HEK293 (cell line): Measurements from ENCODE around the gene FBXO2.

Experiments
- GLIS2 ChIP-seq: fragments of 450-650 bp; formaldehyde crosslinking; IDR thresholded peaks from 2 replicates; pipeline ENCODE4 v1.5.1; 2016; ENCODE audit warnings: missing biosample characterization, missing genetic modification characterization
- HIC1 ChIP-seq: fragments of 450-650 bp; formaldehyde crosslinking; IDR thresholded peaks from 2 replicates; pipeline ENCODE4 v1.5.1; 2016; ENCODE audit warnings: missing biosample characterization, missing genetic modification characterization
- PRDM1 ChIP-seq: fragments of 450-650 bp; formaldehyde crosslinking; IDR thresholded peaks from 2 replicates; pipeline ENCODE4; 2016; ENCODE audit warnings: missing biosample characterization, missing genetic modification characterization
- SCRT2 ChIP-seq: fragments of 450-650 bp; formaldehyde crosslinking; IDR thresholded peaks from 2 replicates; pipeline ENCODE4 v1.5.1; 2016; ENCODE audit warnings: missing biosample characterization, missing genetic modification characterization
- ZBTB8A ChIP-seq: fragments of 450-650 bp; formaldehyde crosslinking; IDR thresholded peaks from 2 replicates; pipeline ENCODE4 v1.5.1; 2016; ENCODE audit warnings: missing biosample characterization, missing genetic modification characterization
- ZNF10 ChIP-seq: fragments of 450-650 bp; formaldehyde crosslinking; IDR thresholded peaks from 2 replicates; pipeline ENCODE4 v1.5.1; 2017; ENCODE audit warnings: missing biosample characterization, missing genetic modification characterization
- ZNF214 ChIP-seq: fragments of 450-650 bp; formaldehyde crosslinking; IDR thresholded peaks from 2 replicates; pipeline ENCODE4 v1.5.1; 2017; ENCODE audit warnings: missing biosample characterization, mild to moderate bottlenecking, missing genetic modification characterization, borderline replicate concordance
- ZNF221 ChIP-seq: fragments of 450-650 bp; formaldehyde crosslinking; IDR thresholded peaks from 2 replicates; pipeline ENCODE4 v1.5.1; 2017; ENCODE audit warnings: missing biosample characterization, missing genetic modification characterization, borderline replicate concordance
- ZNF248 ChIP-seq: fragments of 450-650 bp; formaldehyde crosslinking; IDR thresholded peaks from 2 replicates; pipeline ENCODE4 v1.5.1; 2017; ENCODE audit warnings: missing biosample characterization, missing genetic modification characterization
- ZNF274 ChIP-seq, 2 experiments: fragments of 200-500 bp in 1 of 2; fragments of 450-650 bp in 1 of 2; sonication (Bioruptor generic) in 1 of 2; formaldehyde crosslinking in 1 of 2; IDR thresholded peaks; 2 replicates each; pipeline versions ENCODE4 v1.5.1 to v1.6.1; 2014 to 2016; ENCODE audit warnings: borderline replicate concordance in 1 of 2, inconsistent platforms in 1 of 2, low read length in 1 of 2, missing biosample characterization in 1 of 2, missing genetic modification characterization in 1 of 2
- ZNF302 ChIP-seq: fragments of 450-650 bp; formaldehyde crosslinking; IDR thresholded peaks from 2 replicates; pipeline ENCODE4 v1.5.1; 2016; ENCODE audit warnings: missing biosample characterization, missing genetic modification characterization, low read depth
- ZNF341 ChIP-seq: fragments of 450-650 bp; formaldehyde crosslinking; IDR thresholded peaks from 2 replicates; pipeline ENCODE4; 2016; ENCODE audit warnings: low read depth, missing biosample characterization, missing genetic modification characterization
- ZNF366 ChIP-seq: fragments of 450-650 bp; formaldehyde crosslinking; conservative IDR thresholded peaks from 2 replicates; pipeline ENCODE4 v1.5.1; 2016; ENCODE audit warnings: missing biosample characterization, missing genetic modification characterization
- ZNF391 ChIP-seq: fragments of 450-650 bp; formaldehyde crosslinking; IDR thresholded peaks from 2 replicates; pipeline ENCODE4 v1.5.1; 2016; ENCODE audit warnings: low read depth, missing biosample characterization, missing genetic modification characterization, borderline replicate concordance
- ZNF423 ChIP-seq: fragments of 450-650 bp; formaldehyde crosslinking; IDR thresholded peaks from 2 replicates; pipeline ENCODE4 v1.5.1; 2016; ENCODE audit warnings: missing biosample characterization, missing genetic modification characterization
- ZNF449 ChIP-seq: fragments of 450-650 bp; formaldehyde crosslinking; IDR thresholded peaks from 2 replicates; pipeline ENCODE4 v1.5.1; 2017; ENCODE audit warnings: missing biosample characterization, mild to moderate bottlenecking, missing genetic modification characterization, moderate library complexity
- ZNF488 ChIP-seq: fragments of 450-650 bp; formaldehyde crosslinking; IDR thresholded peaks from 2 replicates; pipeline ENCODE4 v1.5.1; 2016; ENCODE audit warnings: missing biosample characterization, missing genetic modification characterization
- ZNF510 ChIP-seq: fragments of 450-650 bp; formaldehyde crosslinking; IDR thresholded peaks from 2 replicates; pipeline ENCODE4 v1.5.1; 2018; ENCODE audit warnings: mild to moderate bottlenecking, missing genetic modification characterization, missing biosample characterization; ENCODE audit not compliant: insufficient replicate concordance
- ZNF530 ChIP-seq: fragments of 450-650 bp; formaldehyde crosslinking; IDR thresholded peaks from 2 replicates; pipeline ENCODE4 v1.5.1; 2016; ENCODE audit warnings: low read depth, missing biosample characterization, missing genetic modification characterization
- ZNF548 ChIP-seq: fragments of 450-650 bp; formaldehyde crosslinking; IDR thresholded peaks from 2 replicates; pipeline ENCODE4 v1.5.1; 2016; ENCODE audit warnings: missing biosample characterization, missing genetic modification characterization
- ZNF549 ChIP-seq: fragments of 450-650 bp; IDR thresholded peaks from 2 replicates; pipeline ENCODE4 v1.5.1; 2018; ENCODE audit warnings: missing biosample characterization, missing genetic modification characterization, mild to moderate bottlenecking, inconsistent platforms, moderate library complexity
- ZNF558 ChIP-seq: fragments of 450-650 bp; formaldehyde crosslinking; IDR thresholded peaks from 2 replicates; pipeline ENCODE4 v1.5.1; 2016; ENCODE audit warnings: missing biosample characterization, missing genetic modification characterization
- ZNF660 ChIP-seq: fragments of 450-650 bp; IDR thresholded peaks from 2 replicates; pipeline ENCODE4 v1.5.1; 2018; ENCODE audit warnings: missing biosample characterization, mild to moderate bottlenecking, missing genetic modification characterization
- ZNF677 ChIP-seq: fragments of 450-650 bp; IDR thresholded peaks from 2 replicates; pipeline ENCODE4 v1.5.0; 2018; ENCODE audit warnings: missing biosample characterization, mild to moderate bottlenecking, missing genetic modification characterization, moderate library complexity
- ZSCAN30 ChIP-seq: fragments of 450-650 bp; IDR thresholded peaks from 2 replicates; pipeline ENCODE4 v1.5.1; 2018; ENCODE audit warnings: missing biosample characterization, mild to moderate bottlenecking, missing genetic modification characterization, moderate library complexity
- TF ChIP-seq, protein P1 (sequence below): fragments of 450-650 bp; formaldehyde crosslinking; IDR thresholded peaks from 2 replicates; pipeline ENCODE4 v1.5.1; 2016; ENCODE audit warnings: missing biosample characterization, missing genetic modification characterization
- TF ChIP-seq, protein P2 (sequence below): fragments of 450-650 bp; IDR thresholded peaks from 2 replicates; pipeline ENCODE4 v1.5.1; 2018; ENCODE audit warnings: missing biosample characterization, missing genetic modification characterization
- TF ChIP-seq, protein P3 (sequence below): fragments of 450-650 bp; formaldehyde crosslinking; IDR thresholded peaks from 2 replicates; pipeline ENCODE4 v1.5.1; 2016; ENCODE audit warnings: missing biosample characterization, missing genetic modification characterization, low read depth
- TF ChIP-seq, protein P4 (sequence below): fragments of 450-650 bp; formaldehyde crosslinking; IDR thresholded peaks from 2 replicates; pipeline ENCODE4 v1.5.1; 2016; ENCODE audit warnings: missing biosample characterization, missing genetic modification characterization

The FBXO2 gene

GRCh38 chr1:11657654-11658053 is 3.4 kb upstream of the FBXO2 start (continued):
- TF ChIP-seq ZNF274 (IDR thresholded peaks at IDR 0.05; ENCODE audit: low read length), result no peak
- TF ChIP-seq ZNF274 (tag by site-specific recombination; IDR thresholded peaks at IDR 0.05; ENCODE audit: borderline replicate concordance), result no peak
- TF ChIP-seq ZNF366, result no peak
- TF ChIP-seq ZNF391, result no peak
- TF ChIP-seq, protein P1, sequence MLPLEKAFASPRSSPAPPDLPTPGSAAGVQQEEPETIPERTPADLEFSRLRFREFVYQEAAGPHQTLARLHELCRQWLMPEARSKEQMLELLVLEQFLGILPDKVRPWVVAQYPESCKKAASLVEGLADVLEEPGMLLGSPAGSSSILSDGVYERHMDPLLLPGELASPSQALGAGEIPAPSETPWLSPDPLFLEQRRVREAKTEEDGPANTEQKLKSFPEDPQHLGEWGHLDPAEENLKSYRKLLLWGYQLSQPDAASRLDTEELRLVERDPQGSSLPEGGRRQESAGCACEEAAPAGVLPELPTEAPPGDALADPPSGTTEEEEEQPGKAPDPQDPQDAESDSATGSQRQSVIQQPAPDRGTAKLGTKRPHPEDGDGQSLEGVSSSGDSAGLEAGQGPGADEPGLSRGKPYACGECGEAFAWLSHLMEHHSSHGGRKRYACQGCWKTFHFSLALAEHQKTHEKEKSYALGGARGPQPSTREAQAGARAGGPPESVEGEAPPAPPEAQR, result no peak
- no peak for TF ChIP-seq ZSCAN30 (tag by site-specific recombination)
- TF ChIP-seq ZBTB8A (tag by site-specific recombination), result no peak
- no peak for TF ChIP-seq ZNF510 (tag by site-specific recombination)
- no peak for TF ChIP-seq HIC1 (tag by site-specific recombination)
- TF ChIP-seq ZNF530, result no peak
- no peak for TF ChIP-seq ZNF488
- TF ChIP-seq ZNF660 (tag by site-specific recombination), result peak; percentile 73
- TF ChIP-seq ZNF423 (tag by site-specific recombination), result no peak
- TF ChIP-seq PRDM1 (tag by site-specific recombination), result no peak
- TF ChIP-seq, protein P2, sequence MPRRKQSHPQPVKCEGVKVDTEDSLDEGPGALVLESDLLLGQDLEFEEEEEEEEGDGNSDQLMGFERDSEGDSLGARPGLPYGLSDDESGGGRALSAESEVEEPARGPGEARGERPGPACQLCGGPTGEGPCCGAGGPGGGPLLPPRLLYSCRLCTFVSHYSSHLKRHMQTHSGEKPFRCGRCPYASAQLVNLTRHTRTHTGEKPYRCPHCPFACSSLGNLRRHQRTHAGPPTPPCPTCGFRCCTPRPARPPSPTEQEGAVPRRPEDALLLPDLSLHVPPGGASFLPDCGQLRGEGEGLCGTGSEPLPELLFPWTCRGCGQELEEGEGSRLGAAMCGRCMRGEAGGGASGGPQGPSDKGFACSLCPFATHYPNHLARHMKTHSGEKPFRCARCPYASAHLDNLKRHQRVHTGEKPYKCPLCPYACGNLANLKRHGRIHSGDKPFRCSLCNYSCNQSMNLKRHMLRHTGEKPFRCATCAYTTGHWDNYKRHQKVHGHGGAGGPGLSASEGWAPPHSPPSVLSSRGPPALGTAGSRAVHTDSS, result no peak
- TF ChIP-seq SCRT2 (tag by site-specific recombination), result no peak
- no peak for TF ChIP-seq ZNF10 (tag by site-specific recombination)
- TF ChIP-seq ZNF341 (tag by site-specific recombination), result no peak
- TF ChIP-seq ZNF558 (tag by site-specific recombination), result peak; percentile 72
- TF ChIP-seq ZNF677 (tag by site-specific recombination), result peak; percentile 65; the same call in 1 of the 2 replicates
- TF ChIP-seq ZNF449, result no peak
- TF ChIP-seq GLIS2 (tag by site-specific recombination), result no peak
- TF ChIP-seq ZNF214 (tag by site-specific recombination), result peak; percentile 17; the same call in 1 of the 2 replicates
- TF ChIP-seq ZNF302 (tag by site-specific recombination), result no peak
- TF ChIP-seq ZNF549 (tag by site-specific recombination), result no peak; the same call in 1 of the 2 replicates
- no peak for TF ChIP-seq ZNF248
- TF ChIP-seq ZNF548 (tag by site-specific recombination), result no peak
- TF ChIP-seq, protein P3, sequence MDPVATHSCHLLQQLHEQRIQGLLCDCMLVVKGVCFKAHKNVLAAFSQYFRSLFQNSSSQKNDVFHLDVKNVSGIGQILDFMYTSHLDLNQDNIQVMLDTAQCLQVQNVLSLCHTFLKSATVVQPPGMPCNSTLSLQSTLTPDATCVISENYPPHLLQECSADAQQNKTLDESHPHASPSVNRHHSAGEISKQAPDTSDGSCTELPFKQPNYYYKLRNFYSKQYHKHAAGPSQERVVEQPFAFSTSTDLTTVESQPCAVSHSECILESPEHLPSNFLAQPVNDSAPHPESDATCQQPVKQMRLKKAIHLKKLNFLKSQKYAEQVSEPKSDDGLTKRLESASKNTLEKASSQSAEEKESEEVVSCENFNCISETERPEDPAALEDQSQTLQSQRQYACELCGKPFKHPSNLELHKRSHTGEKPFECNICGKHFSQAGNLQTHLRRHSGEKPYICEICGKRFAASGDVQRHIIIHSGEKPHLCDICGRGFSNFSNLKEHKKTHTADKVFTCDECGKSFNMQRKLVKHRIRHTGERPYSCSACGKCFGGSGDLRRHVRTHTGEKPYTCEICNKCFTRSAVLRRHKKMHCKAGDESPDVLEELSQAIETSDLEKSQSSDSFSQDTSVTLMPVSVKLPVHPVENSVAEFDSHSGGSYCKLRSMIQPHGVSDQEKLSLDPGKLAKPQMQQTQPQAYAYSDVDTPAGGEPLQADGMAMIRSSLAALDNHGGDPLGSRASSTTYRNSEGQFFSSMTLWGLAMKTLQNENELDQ (tag by site-specific recombination), result no peak
- TF ChIP-seq, protein P4, sequence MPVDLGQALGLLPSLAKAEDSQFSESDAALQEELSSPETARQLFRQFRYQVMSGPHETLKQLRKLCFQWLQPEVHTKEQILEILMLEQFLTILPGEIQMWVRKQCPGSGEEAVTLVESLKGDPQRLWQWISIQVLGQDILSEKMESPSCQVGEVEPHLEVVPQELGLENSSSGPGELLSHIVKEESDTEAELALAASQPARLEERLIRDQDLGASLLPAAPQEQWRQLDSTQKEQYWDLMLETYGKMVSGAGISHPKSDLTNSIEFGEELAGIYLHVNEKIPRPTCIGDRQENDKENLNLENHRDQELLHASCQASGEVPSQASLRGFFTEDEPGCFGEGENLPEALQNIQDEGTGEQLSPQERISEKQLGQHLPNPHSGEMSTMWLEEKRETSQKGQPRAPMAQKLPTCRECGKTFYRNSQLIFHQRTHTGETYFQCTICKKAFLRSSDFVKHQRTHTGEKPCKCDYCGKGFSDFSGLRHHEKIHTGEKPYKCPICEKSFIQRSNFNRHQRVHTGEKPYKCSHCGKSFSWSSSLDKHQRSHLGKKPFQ (tag by site-specific recombination), result no peak
- no peak for TF ChIP-seq ZNF221
